Measurements from ENCODE around the gene SLC43A1. TPM values are rescaled to one million over a fixed set of nuclear protein-coding genes. Genes with fewer than 3 reads are reported as not detected.
A peak's percentile ranks its signal among the peaks of the same experiment; 100 is the strongest.

Gene SLC43A1
- total RNA-seq, 6 donors from 2014 or later = 7.1 to 72.3 (median 13.9) TPM

DNA sequence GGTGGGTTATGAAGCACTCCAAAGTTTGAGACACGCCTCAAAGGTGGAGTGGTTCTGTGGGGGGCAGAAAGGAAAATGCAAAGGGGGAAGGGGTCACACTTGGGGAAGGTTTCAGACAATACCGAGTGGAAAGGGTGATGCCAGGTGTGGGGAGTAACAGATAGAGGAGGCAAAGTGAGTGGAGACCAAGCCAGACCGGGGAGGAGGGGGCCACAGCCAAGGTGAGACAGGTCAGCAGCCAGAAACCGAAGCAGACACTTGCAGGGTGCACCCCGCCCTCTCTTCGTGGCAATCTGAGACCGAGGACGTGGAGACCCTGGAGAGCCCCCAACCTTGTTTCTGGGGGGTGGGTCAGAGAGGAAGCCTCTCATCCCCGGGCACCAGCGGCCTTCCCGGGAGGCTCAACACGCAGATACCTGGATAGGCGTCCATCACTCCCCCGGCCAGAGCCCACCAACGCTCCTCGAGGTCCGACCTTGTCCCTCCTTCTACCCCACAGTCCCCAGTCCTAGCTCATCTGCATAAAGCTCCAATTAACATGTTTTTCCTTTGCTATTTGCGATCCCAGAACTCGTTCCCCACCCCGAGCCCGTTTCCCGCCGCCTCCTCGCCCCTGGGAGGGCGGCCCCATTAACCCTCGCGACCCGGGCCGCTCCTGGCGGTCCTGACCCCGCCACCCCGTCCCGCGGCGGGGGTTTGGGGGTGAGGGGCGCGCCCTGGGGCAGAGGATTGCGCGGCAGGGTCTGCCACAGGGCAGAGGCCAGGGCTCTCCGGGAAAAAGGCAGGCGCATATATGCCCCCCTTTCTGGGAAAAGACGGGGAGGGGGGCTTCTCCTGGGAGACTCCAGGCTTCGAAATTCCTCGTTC lies 33.4 kb downstream of the SLC43A1 start:
- Histone ChIP-seq H3K27ac (no peak overlapping the region), H3K27me3 (peaks cover 0 to 13% (median 11%) of the 10 kb centered on the region in 4 donors), H3K4me3 (peak overlapping the region in 2 of 4 donors; percentile 15 to 33), H3K4me1 (peaks cover 18 to 22% (median 20%) of the 10 kb centered on the region in 4 donors), H3K9me3 (no peaks in the 10 kb centered on the region), H3K36me3 (peaks cover 0 to 33% (median 9%) of the 10 kb centered on the region in 4 donors)
- no peak for ATAC-seq (ENCODE audit: low FRiP score in 2 of 2)
- TF ChIP-seq, protein P1, sequence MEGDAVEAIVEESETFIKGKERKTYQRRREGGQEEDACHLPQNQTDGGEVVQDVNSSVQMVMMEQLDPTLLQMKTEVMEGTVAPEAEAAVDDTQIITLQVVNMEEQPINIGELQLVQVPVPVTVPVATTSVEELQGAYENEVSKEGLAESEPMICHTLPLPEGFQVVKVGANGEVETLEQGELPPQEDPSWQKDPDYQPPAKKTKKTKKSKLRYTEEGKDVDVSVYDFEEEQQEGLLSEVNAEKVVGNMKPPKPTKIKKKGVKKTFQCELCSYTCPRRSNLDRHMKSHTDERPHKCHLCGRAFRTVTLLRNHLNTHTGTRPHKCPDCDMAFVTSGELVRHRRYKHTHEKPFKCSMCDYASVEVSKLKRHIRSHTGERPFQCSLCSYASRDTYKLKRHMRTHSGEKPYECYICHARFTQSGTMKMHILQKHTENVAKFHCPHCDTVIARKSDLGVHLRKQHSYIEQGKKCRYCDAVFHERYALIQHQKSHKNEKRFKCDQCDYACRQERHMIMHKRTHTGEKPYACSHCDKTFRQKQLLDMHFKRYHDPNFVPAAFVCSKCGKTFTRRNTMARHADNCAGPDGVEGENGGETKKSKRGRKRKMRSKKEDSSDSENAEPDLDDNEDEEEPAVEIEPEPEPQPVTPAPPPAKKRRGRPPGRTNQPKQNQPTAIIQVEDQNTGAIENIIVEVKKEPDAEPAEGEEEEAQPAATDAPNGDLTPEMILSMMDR (IDR thresholded peaks at IDR 0.05) = no peak
- TF ChIP-seq POLR2A (IDR thresholded peaks at IDR 0.05) (no peak), EP300 (IDR thresholded peaks at IDR 0.05) (no peak), POLR2AphosphoS5 (IDR thresholded peaks at IDR 0.05) (no peak)
- DNase-seq = peak in 1 of 2 donors; percentile 74
- 23 to 33% methylated on average over 23 to 43 of the region's 44 CpGs for WGBS, 2 donors

DNA sequence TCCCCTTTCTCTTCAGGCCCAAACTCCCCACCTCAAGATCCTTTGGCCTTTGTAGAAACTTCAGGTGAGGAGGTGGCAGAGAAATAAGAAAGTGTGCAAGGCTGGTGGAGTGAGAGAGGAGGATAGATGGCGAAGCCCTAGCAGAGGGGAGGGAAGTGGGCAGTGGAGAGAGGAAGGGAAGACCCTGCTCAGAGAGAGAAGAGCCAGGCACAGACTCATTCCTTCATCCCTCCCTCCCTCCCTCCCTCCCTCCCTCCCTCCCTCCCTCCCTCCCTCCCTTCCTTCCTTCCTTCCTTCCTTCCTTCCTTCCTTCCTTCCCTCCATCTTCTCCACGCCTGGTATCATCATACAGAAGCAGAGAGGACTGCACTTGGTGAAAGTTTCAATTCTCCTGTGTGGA lies 34.2 kb downstream of the SLC43A1 start:
- no peak overlapping the region for H3K4me3 ChIP-seq
- peaks cover 26 to 30% (median 28%) of the 10 kb centered on the region in 4 donors for H3K4me1 ChIP-seq
- H3K27me3 ChIP-seq = peaks cover 0 to 13% (median 11%) of the 10 kb centered on the region in 4 donors
- no peaks in the 10 kb centered on the region for H3K9me3 ChIP-seq
- WGBS, 2 donors = 39 to 58% methylated on average over 2 of the region's 2 CpGs
- no peak overlapping the region for H3K27ac ChIP-seq
- peaks cover 0 to 25% (median 8%) of the 10 kb centered on the region in 4 donors for H3K36me3 ChIP-seq
- ATAC-seq (ENCODE audit: low FRiP score in 2 of 2) = no peak
- DNase-seq = no peak
- TF ChIP-seq POLR2AphosphoS5 (IDR thresholded peaks at IDR 0.05) (no peak), POLR2A (IDR thresholded peaks at IDR 0.05) (no peak), EP300 (IDR thresholded peaks at IDR 0.05) (no peak)
- TF ChIP-seq, protein P1 (IDR thresholded peaks at IDR 0.05) = no peak

DNA sequence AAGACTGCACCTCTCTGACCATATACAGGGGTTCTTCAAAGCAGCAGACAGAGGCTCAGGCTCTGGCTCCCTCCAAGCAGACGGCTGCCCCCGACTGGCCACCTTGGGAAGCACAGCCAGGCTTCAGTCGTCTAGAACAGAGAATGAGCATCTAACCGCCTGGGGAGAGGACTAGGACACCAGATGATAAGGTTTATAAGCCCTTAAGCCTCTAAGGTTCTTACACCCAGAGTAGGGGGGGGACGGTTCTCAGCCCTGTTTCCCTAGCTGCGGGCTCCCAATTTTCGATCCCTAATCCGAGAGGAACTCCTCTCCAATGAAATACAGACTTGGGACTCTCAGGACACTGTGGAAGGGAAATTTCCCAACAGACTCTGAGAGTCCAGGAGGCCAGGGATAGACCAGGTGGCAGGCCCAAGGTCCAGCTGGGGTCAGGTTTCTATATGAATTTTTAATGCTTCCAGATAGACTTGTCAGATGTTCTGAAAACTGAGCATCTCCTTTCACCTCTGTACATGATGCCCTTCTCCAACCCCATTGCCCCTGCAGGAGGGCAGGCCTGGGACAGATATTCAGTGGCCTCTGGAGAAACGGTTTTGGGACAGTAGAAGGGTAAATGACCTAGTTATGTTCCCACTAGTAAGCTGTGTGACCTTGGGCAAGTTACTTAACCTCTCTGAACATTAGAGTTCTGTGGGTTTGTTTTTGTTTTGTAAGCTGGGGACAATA lies 34.9 kb downstream of the SLC43A1 start:
- peak; percentile 65 to 87 for DNase-seq
- H3K4me1 ChIP-seq = peaks cover 33 to 38% (median 35%) of the 10 kb centered on the region in 4 donors

DNA sequence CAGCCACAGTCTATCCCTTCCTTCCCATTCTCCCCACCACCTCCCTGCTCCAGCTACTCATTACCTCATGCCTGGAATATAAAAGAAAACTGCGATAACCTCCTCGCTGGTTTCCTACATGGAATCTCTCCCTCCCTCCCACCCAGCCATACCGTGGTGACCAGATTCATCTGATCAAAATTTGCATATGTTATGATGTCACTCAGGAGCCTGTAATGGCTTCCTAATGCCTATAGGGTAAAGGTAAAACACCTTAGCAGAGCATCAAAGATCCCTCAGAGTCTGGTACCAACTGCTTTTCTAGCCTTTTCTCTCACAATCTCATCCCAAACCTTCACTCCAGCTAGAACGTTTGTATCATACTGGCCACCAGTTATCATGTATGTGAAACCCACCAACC lies 35.6 kb downstream of the SLC43A1 start:
- WGBS, 2 donors = 34 to 41% methylated on average over 4 of the region's 4 CpGs
- Histone ChIP-seq H3K4me3 (no peak overlapping the region), H3K9me3 (no peaks in the 10 kb centered on the region), H3K27me3 (peaks cover 0 to 13% (median 11%) of the 10 kb centered on the region in 4 donors), H3K27ac (no peak overlapping the region), H3K36me3 (peaks cover 0 to 11% (median 2%) of the 10 kb centered on the region in 4 donors), H3K4me1 (peaks cover 34 to 38% (median 35%) of the 10 kb centered on the region in 4 donors)
- TF ChIP-seq POLR2AphosphoS5 (IDR thresholded peaks at IDR 0.05) (no peak), EP300 (IDR thresholded peaks at IDR 0.05) (no peak), POLR2A (IDR thresholded peaks at IDR 0.05) (no peak)
- TF ChIP-seq, protein P1 (IDR thresholded peaks at IDR 0.05) = no peak
- ATAC-seq (ENCODE audit: low FRiP score in 2 of 2) = no peak
- no peak for DNase-seq

More for the DNA sequence above, 34.9 kb downstream of the SLC43A1 start:
- H3K36me3 ChIP-seq = peaks cover 0 to 18% (median 5%) of the 10 kb centered on the region in 4 donors
- TF ChIP-seq, protein P1 (IDR thresholded peaks at IDR 0.05) = peak; percentile 57 to 80 (median 63)
- no peak for TF ChIP-seq EP300 (IDR thresholded peaks at IDR 0.05)
- no peak overlapping the region for H3K27ac ChIP-seq
- H3K4me3 ChIP-seq = no peak overlapping the region
- peaks cover 0 to 13% (median 11%) of the 10 kb centered on the region in 4 donors for H3K27me3 ChIP-seq
- no peaks in the 10 kb centered on the region for H3K9me3 ChIP-seq
- ATAC-seq (ENCODE audit: low FRiP score in 2 of 2) = peak; percentile 44 to 66
- 42 to 59% methylated on average over 6 to 9 of the region's 9 CpGs for WGBS, 2 donors
